ENCODE measurements around the gene MXRA8. TPM values are rescaled to one million over a fixed set of nuclear protein-coding genes. Genes with fewer than 3 reads are reported as not detected.

The MXRA8 gene
- total RNA-seq, 6 experiments from 2014 or later, result 2.2 to 11.9 (median 3.3) TPM

DNA sequence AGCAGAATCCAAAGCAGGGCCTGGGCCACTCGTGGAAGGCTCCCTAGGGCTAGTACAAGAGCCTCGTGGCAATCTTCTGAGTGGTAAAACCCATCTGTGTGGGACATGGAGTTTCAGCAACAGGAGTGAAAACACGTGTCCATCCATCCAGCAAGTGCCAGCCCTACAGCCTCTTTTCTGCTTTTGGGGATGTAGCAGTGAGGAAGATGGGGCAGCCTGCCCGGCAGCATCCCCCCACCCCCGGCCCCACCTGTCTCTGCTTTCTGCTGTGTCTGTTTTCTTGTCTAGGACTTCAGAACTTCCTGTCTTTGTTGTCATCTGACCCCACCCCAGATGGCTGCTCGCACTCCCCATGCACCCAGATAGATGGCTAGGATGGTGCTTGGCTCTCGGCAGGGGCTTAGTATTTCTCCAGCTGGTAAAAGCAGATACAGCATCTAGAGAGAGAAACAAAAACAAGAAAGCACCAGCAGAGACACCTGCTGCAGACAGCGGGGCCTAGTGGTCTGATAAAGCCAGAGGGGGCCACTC, 32.2 kb downstream of the MXRA8 start:
- WGBS (ENCODE audit: insufficient coverage, low coverage, low lambda C conversion rate, missing lambda C conversion rate), result 60% methylated on average over 1 of the region's 8 CpGs
- Histone ChIP-seq H3K9me3 (no peaks in the 10 kb centered on the region), H3K27ac (peak overlapping the region in 1 of 3 donors; percentile 82), H3K36me3 (peaks cover 0 to 17% (median 4%) of the 10 kb centered on the region in 4 donors), H3K27me3 (no peaks in the 10 kb centered on the region), H3K4me1 (peaks cover 0 to 20% (median 0%) of the 10 kb centered on the region in 4 donors), H3K4me3 (peak overlapping the region; percentile 99 to 100 (median 100))
- intact Hi-C loops (cut with DNase I), result no loop called here
- TF ChIP-seq POLR2A (IDR thresholded peaks at IDR 0.05) (no peak), CTCF (IDR thresholded peaks at IDR 0.05) (no peak)
- ATAC-seq (no peak), DNase-seq (no peak)

- no peaks in the 10 kb centered on the region for H3K27me3 ChIP-seq
- TF ChIP-seq POLR2A (IDR thresholded peaks at IDR 0.05) (no peak), CTCF (IDR thresholded peaks at IDR 0.05) (no peak)
- H3K4me3 ChIP-seq, result peak overlapping the region; percentile 99 to 100 (median 100)
- peak; percentile 86 to 94 (median 93) for DNase-seq
- H3K9me3 ChIP-seq, result no peaks in the 10 kb centered on the region
- peak in 1 of 4 donors; percentile 1 for ATAC-seq
- 0% methylated on average over 1 of the region's 16 CpGs for WGBS (ENCODE audit: insufficient coverage, low coverage, low lambda C conversion rate, missing lambda C conversion rate)
- H3K36me3 ChIP-seq, result peaks cover 0 to 17% (median 4%) of the 10 kb centered on the region in 4 donors
- H3K27ac ChIP-seq, result peak overlapping the region; percentile 70 to 82 (median 71)
- intact Hi-C loops (cut with DNase I), result no loop called here
- peaks cover 0 to 20% (median 0%) of the 10 kb centered on the region in 4 donors for H3K4me1 ChIP-seq
Measured at GRCh38 chr1:1325288-1326074, 32.9 kb downstream of the MXRA8 start.

GRCh38 chr1:1324524-1325287, 33.6 kb downstream of the MXRA8 start, which contains the start of the genes CPTP and INTS11:
TSS of gene CPTP (plus strand) at chr1:1324802. CDS start at chr1:1326911, 2,109 bp downstream.
TSS of gene INTS11 (minus strand) at chr1:1324660. CDS start at chr1:1324608, 52 bp downstream.
- peaks cover 0 to 20% (median 0%) of the 10 kb centered on the region in 4 donors for H3K4me1 ChIP-seq
- peak within 1 kb of the TSS; percentile 99 to 100 (median 100) for H3K4me3 ChIP-seq
- no peaks in the 10 kb centered on the region for H3K27me3 ChIP-seq
- TF ChIP-seq CTCF (IDR thresholded peaks at IDR 0.05) (no peak), POLR2A (IDR thresholded peaks at IDR 0.05) (peak; percentile 84)
- peak; percentile 78 to 89 (median 84) for ATAC-seq
- intact Hi-C loops (cut with DNase I), result no loop called here
- peaks cover 0 to 17% (median 6%) of the 10 kb centered on the region in 4 donors for H3K36me3 ChIP-seq
- no peaks in the 10 kb centered on the region for H3K9me3 ChIP-seq
- no CpG with 5 or more reads among the region's 84 CpGs for WGBS (ENCODE audit: insufficient coverage, low coverage, low lambda C conversion rate, missing lambda C conversion rate)
- peak; percentile 96 to 97 (median 96) for DNase-seq
- H3K27ac ChIP-seq, result peak within 1 kb of the TSS; percentile 70 to 82 (median 71)

- ATAC-seq (no peak), DNase-seq (no peak)
- Histone ChIP-seq H3K36me3 (peaks cover 0 to 17% (median 6%) of the 10 kb centered on the region in 4 donors), H3K4me1 (peaks cover 0 to 24% (median 0%) of the 10 kb centered on the region in 4 donors), H3K9me3 (no peaks in the 10 kb centered on the region), H3K4me3 (peak overlapping the region; percentile 99 to 100 (median 100)), H3K27ac (peak overlapping the region; percentile 47 to 82 (median 71)), H3K27me3 (no peaks in the 10 kb centered on the region)
- WGBS (ENCODE audit: insufficient coverage, low coverage, low lambda C conversion rate, missing lambda C conversion rate), result no CpG with 5 or more reads among the region's 41 CpGs
- intact Hi-C loops (cut with DNase I), result no loop called here
- TF ChIP-seq POLR2A (IDR thresholded peaks at IDR 0.05), result no peak
- TF ChIP-seq CTCF (IDR thresholded peaks at IDR 0.05), result no peak
Measured at GRCh38 chr1:1324084-1324523, 34.3 kb downstream of the MXRA8 start.
